Lung microvascular endothelial cell (primary cell): ENCODE measurements around the gene KIAA0930. TPM values are rescaled to one million over a fixed set of nuclear protein-coding genes. Genes with fewer than 3 reads are reported as not detected.

Experiments
- DNase-seq, 2 donors: peaks; one replicate each; pipeline versions ENCODE4 v3.0.0 to v3.0.0-alpha.2; 2010; ENCODE audit warnings: low read depth in 2 of 2
- total RNA-seq: library from RNA; depleted of rRNA; stranded (reverse); fragments of >200 nt; gene quantifications from 2 replicates; pipeline ENCODE4 v1.2.1, GENCODE V29; 2014

KIAA0930 gene
- total RNA-seq, 1 donor from 2014 or later = 40.1 TPM

DNA sequence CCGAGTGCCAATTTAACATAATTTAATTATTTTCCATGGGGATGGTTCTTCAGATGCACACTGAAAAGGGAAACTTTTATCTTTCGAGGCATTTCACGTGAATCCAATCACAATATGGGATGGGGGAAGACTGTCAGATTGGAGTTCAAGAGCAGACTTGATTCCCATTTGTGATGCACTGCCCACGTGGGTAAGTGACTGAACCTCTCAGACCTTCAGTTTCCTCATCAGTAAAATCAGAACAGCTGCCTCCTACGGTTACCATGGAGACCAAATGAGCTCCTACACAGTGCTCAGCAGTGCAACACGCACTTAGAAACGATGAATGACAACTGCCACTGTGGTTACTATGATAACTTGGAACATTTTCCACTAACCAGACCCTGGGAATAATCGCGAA, 21.7 kb downstream of the KIAA0930 start:
- DNase-seq = peak; percentile 34 to 61

DNA sequence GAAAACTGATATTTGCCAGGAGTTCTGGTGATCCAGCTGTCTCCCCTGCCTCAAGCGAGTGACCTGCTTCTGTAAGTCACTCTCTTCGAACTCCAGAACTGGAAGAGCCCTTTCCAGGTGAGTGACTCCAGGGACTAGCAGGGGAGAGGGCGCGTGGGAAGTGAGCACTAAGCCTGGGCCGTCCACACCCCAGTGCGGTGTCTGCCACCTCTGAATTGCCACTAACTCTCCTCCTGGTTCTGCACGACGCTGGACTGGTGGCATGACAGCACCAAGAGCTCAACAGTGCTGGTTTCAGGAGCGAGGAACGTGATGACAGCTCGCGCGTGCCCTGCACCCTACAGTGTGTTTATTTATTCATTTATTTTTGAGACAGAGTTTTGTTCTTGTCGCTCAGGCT, 22.9 kb downstream of the KIAA0930 start:
- DNase-seq = no peak

- no peak for DNase-seq
Measured at GRCh38 chr22:45217345-45217744, 23.3 kb downstream of the KIAA0930 start.

DNA sequence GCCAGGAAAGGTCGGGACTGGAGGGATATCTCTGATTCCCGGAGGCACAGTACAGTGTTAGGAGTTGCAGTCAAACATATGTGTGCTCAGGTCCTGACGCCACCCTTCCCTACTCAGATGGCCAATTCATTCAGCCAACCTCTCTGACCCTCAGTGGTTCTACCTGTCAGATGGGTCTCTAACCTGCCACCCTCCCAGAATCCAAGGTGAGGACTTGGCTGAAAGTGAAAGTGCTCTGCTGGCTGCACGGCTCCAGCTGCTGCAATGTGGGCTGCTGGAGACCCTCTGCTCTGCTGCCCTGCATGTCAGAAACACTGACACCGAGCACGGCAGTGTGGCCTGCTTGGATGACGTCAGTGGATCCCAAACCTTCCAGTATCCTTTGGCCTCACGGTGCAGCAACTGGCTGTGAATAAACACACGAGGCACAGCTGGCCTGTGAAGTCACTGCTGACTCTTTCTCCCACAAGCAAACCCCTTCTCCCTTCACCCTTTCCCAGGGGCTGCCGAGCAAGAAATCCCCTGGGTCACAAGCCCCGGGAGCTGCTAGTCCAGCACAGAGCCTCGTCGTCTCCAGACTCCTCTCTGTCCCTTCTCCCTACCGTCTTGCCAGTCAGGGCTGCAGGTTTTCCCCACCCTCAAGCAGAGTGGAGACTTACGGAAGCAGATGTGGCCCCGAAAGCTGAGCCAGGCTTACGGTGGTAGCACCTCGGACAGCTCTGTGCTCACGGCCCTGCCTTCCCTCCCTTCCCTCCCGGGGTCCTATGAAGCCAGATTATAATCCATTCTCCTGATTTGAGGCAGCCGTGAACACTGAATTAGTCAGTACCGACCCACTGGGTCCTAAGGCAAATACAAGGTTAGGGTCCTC, 24.3 kb downstream of the KIAA0930 start:
- peak in 1 of 2 donors; percentile 52 for DNase-seq

- DNase-seq = peak in 1 of 2 donors; percentile 43
Measured at GRCh38 chr22:45212992-45213751, 27.5 kb downstream of the KIAA0930 start.

DNA sequence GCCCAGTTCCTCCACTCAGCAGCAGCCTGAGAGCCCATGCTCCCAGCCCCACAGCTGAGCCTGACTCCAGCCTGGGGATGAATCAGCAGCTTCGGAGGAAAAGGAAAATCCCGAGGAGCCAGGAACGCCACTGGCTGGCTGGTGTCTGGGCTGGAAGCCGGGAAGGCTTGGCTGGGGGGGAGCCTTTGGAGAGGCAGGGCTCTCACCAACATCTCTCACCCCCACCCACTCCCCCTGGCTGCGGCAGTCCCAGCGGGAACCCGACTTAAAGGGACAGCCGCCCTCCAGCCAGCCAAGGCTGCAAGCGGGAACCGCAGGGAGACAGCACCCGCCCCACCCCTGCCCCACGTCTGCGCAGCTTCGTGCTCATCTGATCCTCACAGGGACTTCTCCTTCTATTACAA, 28.4 kb downstream of the KIAA0930 start:
- peak; percentile 35 to 87 for DNase-seq

DNA sequence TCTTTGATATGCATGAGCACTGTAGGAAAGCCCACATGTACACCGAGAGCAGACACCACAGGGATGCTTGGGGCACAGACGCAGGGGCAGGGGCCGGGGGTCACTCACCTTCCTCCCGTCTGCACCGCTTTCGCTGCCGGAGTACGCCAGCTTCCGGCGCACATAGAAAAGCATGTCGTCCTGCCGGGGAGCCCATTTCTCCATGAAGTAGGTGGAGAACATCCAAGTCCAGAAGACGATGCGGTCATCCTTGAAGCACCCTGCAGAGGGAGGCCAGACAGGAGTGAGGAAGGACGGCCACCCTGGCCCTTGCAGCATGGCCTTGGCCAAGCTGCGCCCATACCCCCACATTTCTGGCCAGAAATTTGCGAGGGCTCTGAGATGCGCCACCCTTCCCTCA, 28.8 kb downstream of the KIAA0930 start:
- DNase-seq = no peak

DNA sequence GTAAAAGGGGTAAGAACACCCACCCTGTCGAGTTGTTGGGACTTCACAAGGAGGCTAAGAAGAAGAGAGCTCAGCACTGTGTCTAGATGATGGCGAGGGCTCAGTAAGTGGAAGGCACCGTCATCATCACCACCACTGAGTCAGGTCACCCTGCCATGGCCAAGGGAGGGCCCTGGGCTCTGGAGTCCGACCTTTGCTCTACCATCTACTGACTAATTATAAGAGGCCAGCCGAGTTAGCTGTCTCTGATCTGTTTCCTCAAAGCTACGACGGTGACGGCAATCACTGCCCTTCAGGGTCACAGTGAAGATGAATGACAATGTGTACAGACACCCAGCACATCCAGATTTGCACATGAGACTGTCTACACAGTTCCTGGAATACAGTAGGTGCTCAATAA, 29.3 kb downstream of the KIAA0930 start:
- no peak for DNase-seq

GRCh38 chr22:45210991-45211390, 29.7 kb downstream of the KIAA0930 start:
- DNase-seq = no peak

GRCh38 chr22:45210577-45210976, 30.1 kb downstream of the KIAA0930 start:
- DNase-seq = no peak

- DNase-seq = no peak
Measured at GRCh38 chr22:45210174-45210573, 30.5 kb downstream of the KIAA0930 start.

DNA sequence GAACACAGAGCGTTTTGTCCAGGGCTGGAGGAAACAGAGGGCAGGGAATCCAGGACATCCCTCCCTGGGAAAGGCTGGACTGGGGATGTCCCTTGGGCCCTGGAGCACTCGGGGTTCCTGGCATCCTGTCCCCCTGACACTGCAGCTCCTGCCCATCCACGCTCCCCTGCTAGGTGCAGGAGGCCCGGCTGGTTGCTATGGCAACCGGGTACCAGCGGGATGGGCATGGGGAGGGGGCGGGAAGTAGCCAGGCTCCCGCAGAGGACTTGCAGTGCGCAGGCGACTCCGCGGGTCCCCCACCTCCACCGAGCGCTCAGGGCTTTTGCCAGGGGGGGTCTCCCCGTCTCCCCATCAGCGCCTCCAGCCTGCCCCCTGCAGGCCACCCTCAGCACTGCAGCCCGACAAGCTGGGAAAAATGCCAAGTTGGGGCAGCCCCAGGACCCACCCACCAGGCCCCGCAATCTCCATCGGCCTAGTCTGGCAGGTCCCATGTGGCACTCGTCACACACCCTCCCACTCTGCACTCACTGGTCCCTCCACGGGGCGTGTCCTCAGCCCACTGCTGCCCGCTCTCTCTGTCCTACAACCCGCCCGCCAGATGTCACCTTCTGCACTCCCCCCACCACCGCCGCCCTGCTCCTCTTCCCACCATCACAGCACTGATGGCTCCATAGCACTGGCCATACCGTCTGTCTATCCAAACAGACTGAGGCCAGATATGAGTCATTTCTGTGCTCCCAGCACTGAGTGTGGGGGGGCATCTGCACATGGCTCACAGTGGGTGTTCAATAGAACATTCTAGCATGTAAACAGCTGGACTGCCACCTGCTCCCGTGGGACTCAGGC, 31.5 kb downstream of the KIAA0930 start:
- DNase-seq = peak; percentile 47 to 66

GRCh38 chr22:45208696-45208992, 32.0 kb downstream of the KIAA0930 start:
- DNase-seq = no peak

- peak in 1 of 2 donors; percentile 18 for DNase-seq
Measured at GRCh38 chr22:45207981-45208664, 32.6 kb downstream of the KIAA0930 start.

DNA sequence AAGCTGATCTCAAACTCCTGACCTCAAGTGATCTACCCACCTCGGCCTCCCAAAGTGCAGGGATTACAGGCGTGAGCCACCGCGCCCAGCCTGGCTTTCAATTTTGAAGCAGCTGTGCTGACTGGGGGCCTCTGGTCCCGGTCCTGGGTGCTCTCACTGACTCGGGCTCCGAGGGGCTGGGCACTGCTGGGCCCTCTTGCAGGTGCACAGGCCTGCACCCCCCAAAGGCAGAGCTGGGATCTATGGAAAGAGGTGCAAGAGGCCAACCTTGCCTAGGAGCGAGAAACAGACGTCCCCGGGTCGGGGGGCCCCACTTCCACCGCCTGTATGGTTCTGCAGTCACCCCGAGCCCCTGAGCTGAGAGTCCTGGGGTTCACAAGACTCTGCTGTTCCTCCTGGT, 33.2 kb downstream of the KIAA0930 start:
- no peak for DNase-seq

GRCh38 chr22:45206233-45206632, 34.5 kb downstream of the KIAA0930 start:
- no peak for DNase-seq

GRCh38 chr22:45205276-45205925, 35.3 kb downstream of the KIAA0930 start:
- DNase-seq = no peak

- no peak for DNase-seq
Measured at GRCh38 chr22:45204819-45205218, 35.9 kb downstream of the KIAA0930 start.

DNA sequence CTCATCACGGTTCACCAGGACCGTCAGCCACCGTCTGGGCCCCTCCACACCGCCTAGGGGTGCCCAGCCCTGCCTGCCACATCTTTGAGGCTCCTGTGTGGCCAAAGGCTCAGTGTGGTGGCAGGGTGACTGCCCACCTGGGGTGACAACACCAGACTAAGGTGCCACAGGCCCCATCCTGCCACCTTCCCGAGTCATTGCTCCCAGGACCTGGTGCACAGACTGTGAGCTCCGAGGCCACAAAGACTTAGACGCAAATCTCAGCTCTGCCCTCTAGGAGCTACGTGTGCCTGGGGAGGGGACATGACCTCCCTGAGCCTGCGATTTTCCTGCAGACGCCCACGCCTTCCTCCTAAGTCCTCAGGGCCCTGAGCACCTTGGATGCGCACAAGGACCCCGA, 36.5 kb downstream of the KIAA0930 start:
- DNase-seq = no peak

DNA sequence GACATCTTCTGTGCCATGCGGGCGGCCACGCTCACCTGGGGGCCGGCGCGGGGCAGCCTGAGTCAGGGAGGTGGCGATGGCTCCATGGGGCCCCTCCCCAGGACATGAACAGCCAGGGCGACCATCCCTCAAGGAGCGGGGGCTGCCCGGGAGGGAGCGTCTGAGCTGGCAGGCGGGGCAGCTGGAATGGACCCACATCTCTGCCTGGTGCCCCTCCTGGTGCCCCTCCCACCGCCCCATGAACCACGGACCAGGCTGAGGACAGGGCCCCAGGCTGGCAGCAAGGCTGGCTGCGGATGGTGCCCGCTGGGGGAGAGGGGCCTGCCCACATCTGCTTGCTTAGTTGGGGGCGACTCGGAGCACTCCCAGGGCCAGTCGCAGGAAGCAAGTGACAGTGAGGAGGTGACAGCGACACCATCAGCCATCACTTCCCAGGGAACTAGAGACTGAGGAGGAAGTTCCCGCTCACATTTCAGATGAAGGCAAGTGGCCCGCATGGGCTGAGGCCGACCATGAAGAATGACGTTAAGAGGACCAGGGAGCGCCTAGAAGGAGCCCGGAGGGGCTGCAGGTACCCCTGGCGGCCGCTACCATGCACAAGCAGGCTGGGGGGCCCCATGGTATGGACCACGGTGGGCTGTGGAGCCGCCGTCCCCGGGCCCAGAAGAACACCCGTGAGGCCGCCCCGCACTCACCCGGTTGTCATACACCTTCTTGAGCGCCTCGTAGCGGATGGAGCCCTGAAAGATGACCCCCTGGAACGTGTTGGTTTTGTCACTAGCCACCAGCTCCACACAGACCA, 37.3 kb downstream of the KIAA0930 start:
- DNase-seq = no peak
